Stimulated activated CD4-positive, alpha-beta T cell treated with anti-CD3 and anti-CD28 coated beads, TNF-alpha, amount 100 ng/mL, for 1 hour (primary cell): ENCODE measurements around the gene N4BP2.

Experiments used
- DNase-seq, 3 donors: peaks; one replicate each; pipeline ENCODE4 v3.0.0-alpha.2; 2020; ENCODE audit warnings: low read depth in 3 of 3, low spot score in 1 of 3

N4BP2 gene

GRCh38 chr4:40205259-40206198 lies 148.9 kb downstream of the N4BP2 start:
- no peak for DNase-seq

DNA sequence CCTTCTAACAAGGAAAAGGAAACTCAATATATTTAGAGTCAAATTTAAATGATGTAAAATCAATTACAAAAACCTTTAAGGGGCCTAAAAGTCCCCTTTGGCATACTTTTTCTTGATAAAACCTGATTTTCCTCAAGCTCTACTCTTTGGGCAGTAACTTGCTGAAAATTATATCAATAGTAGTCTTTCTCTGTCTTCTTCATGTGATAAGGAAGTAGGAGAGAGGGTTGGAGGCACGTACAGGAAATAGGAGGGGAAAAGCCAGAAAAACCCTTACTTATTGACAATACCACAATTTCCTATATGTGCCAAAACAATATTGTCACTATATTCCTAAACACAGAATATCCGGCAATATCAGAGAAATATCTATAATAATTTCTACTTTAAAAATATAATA lies 149.8 kb downstream of the N4BP2 start:
- DNase-seq = no peak
